ENCODE data around the gene NXPH4. TPM values are rescaled to one million over a fixed set of nuclear protein-coding genes. Genes with fewer than 3 reads are reported as not detected.
A peak's percentile ranks its signal among the peaks of the same experiment; 100 is the strongest.

NXPH4 gene
- total and polyA plus RNA-seq, 3 experiments from 2014 or later = 0.22 to 0.47 TPM; not detected in 1

GRCh38 chr12:57194253-57194652, 22.3 kb upstream of the NXPH4 start:
- CTCF ChIA-PET = interaction anchor here (1.0 kb wide), 1 partner anchor 20 kb away, joined by 3 read pairs; no protein-coding TSS in a partner anchor
- Mint-ChIP-seq H3K4me1 (no peaks in the 10 kb centered on the region), H3K36me3 (peaks cover 0 to 5% (median 0%) of the 10 kb centered on the region in 3 donors)

GRCh38 chr12:57195186-57195585, 21.4 kb upstream of the NXPH4 start:
- Mint-ChIP-seq H3K27me3 (no peaks in the 10 kb centered on the region), H3K4me1 (no peaks in the 10 kb centered on the region), H3K36me3 (peaks cover 0 to 5% (median 0%) of the 10 kb centered on the region in 3 donors), H3K4me3 (no peak overlapping the region), H3K27ac (no peak overlapping the region), H3K9me3 (no peaks in the 10 kb centered on the region)
- ChIA-PET CTCF (no interaction called here), POLR2A (no interaction called here)
- no peaks in the 10 kb centered on the region for H3K4me1 ChIP-seq (ENCODE audit: insufficient read depth, low read length)
- no peak for DNase-seq
- H3K9me3 ChIP-seq (ENCODE audit: low read length) = no peaks in the 10 kb centered on the region
- H3K27ac ChIP-seq (ENCODE audit: low read depth, low read length) = no peak overlapping the region
- H3K4me3 ChIP-seq (ENCODE audit: low read length) = no peak overlapping the region
- no peaks in the 10 kb centered on the region for H3K36me3 ChIP-seq (ENCODE audit: insufficient read depth, low read length)
- H3K27me3 ChIP-seq (ENCODE audit: insufficient read depth, low read length, poor library complexity, severe bottlenecking) = no peaks in the 10 kb centered on the region

More at GRCh38 chr12:57194253-57194652, 22.3 kb upstream of the NXPH4 start:
- POLR2A ChIA-PET = no interaction called here
- no peaks in the 10 kb centered on the region for H3K9me3 ChIP-seq (ENCODE audit: low read length)
- no peak overlapping the region for H3K4me3 ChIP-seq (ENCODE audit: low read length)
- no peak for DNase-seq
- H3K36me3 ChIP-seq (ENCODE audit: insufficient read depth, low read length) = no peaks in the 10 kb centered on the region
- Mint-ChIP-seq H3K27me3 (no peaks in the 10 kb centered on the region), H3K27ac (no peak overlapping the region), H3K9me3 (no peaks in the 10 kb centered on the region), H3K4me3 (no peak overlapping the region)
- no peaks in the 10 kb centered on the region for H3K27me3 ChIP-seq (ENCODE audit: insufficient read depth, low read length, poor library complexity, severe bottlenecking)
- H3K4me1 ChIP-seq (ENCODE audit: insufficient read depth, low read length) = no peaks in the 10 kb centered on the region
- H3K27ac ChIP-seq (ENCODE audit: low read depth, low read length) = no peak overlapping the region

GRCh38 chr12:57195611-57196371, 20.8 kb upstream of the NXPH4 start:
- peaks cover 0 to under 1% (median 0%) of the 10 kb centered on the region in 5 donors for H3K9me3 Mint-ChIP-seq
- H3K4me1 ChIP-seq (ENCODE audit: insufficient read depth, low read length) = no peaks in the 10 kb centered on the region
- peak overlapping the region in 1 of 8 donors; percentile 30 for H3K27ac Mint-ChIP-seq
- no peaks in the 10 kb centered on the region for H3K27me3 ChIP-seq (ENCODE audit: insufficient read depth, low read length, poor library complexity, severe bottlenecking)
- ChIA-PET CTCF (interaction anchor here (0.8 kb wide), 1 partner anchor 22 kb away, joined by 3 read pairs; no protein-coding TSS in a partner anchor), POLR2A (no interaction called here)
- no peak for DNase-seq
- no peak overlapping the region for H3K27ac ChIP-seq (ENCODE audit: low read depth, low read length)
- no peaks in the 10 kb centered on the region for H3K4me1 Mint-ChIP-seq
- no peaks in the 10 kb centered on the region for H3K27me3 Mint-ChIP-seq
- no peak overlapping the region for H3K4me3 ChIP-seq (ENCODE audit: low read length)
- peaks cover 0 to 5% (median 0%) of the 10 kb centered on the region in 3 donors for H3K36me3 Mint-ChIP-seq
- no peak overlapping the region for H3K4me3 Mint-ChIP-seq
- no peaks in the 10 kb centered on the region for H3K9me3 ChIP-seq (ENCODE audit: low read length)
- no peaks in the 10 kb centered on the region for H3K36me3 ChIP-seq (ENCODE audit: insufficient read depth, low read length)

- DNase-seq = no peak
- H3K27ac Mint-ChIP-seq = peak overlapping the region in 1 of 8 donors; percentile 30
- no peaks in the 10 kb centered on the region for H3K4me1 Mint-ChIP-seq
- H3K9me3 Mint-ChIP-seq = peaks cover 0 to 2% (median 0%) of the 10 kb centered on the region in 5 donors
- Histone ChIP-seq H3K36me3 (ENCODE audit: insufficient read depth, low read length) (no peaks in the 10 kb centered on the region), H3K4me3 (ENCODE audit: low read length) (no peak overlapping the region), H3K4me1 (ENCODE audit: insufficient read depth, low read length) (no peaks in the 10 kb centered on the region), H3K27ac (ENCODE audit: low read depth, low read length) (no peak overlapping the region), H3K27me3 (ENCODE audit: insufficient read depth, low read length, poor library complexity, severe bottlenecking) (no peaks in the 10 kb centered on the region), H3K9me3 (ENCODE audit: low read length) (no peaks in the 10 kb centered on the region)
- ChIA-PET CTCF (interaction anchor here (0.8 kb wide), 1 partner anchor 23 kb away, joined by 3 read pairs; no protein-coding TSS in a partner anchor), POLR2A (no interaction called here)
- no peaks in the 10 kb centered on the region for H3K27me3 Mint-ChIP-seq
- peaks cover 0 to 5% (median 0%) of the 10 kb centered on the region in 3 donors for H3K36me3 Mint-ChIP-seq
- H3K4me3 Mint-ChIP-seq = no peak overlapping the region
Measured at GRCh38 chr12:57196439-57196838, 20.2 kb upstream of the NXPH4 start.

- H3K27me3 Mint-ChIP-seq = no peaks in the 10 kb centered on the region
- no peak for DNase-seq
- Histone ChIP-seq H3K9me3 (ENCODE audit: low read length) (no peaks in the 10 kb centered on the region), H3K36me3 (ENCODE audit: insufficient read depth, low read length) (no peaks in the 10 kb centered on the region), H3K27me3 (ENCODE audit: insufficient read depth, low read length, poor library complexity, severe bottlenecking) (no peaks in the 10 kb centered on the region), H3K4me3 (ENCODE audit: low read length) (no peak overlapping the region), H3K4me1 (ENCODE audit: insufficient read depth, low read length) (no peaks in the 10 kb centered on the region), H3K27ac (ENCODE audit: low read depth, low read length) (no peak overlapping the region)
- no peaks in the 10 kb centered on the region for H3K4me1 Mint-ChIP-seq
- ChIA-PET POLR2A (no interaction called here), CTCF (interaction anchor here (1.0 kb wide), 1 partner anchor 17 kb away, joined by 3 read pairs; no protein-coding TSS in a partner anchor)
- peaks cover 0 to 5% (median 0%) of the 10 kb centered on the region in 3 donors for H3K36me3 Mint-ChIP-seq
- no peak overlapping the region for H3K27ac Mint-ChIP-seq
- peaks cover 0 to 2% (median 0%) of the 10 kb centered on the region in 5 donors for H3K9me3 Mint-ChIP-seq
- H3K4me3 Mint-ChIP-seq = no peak overlapping the region
Measured at GRCh38 chr12:57196956-57197355, 19.6 kb upstream of the NXPH4 start.

DNA sequence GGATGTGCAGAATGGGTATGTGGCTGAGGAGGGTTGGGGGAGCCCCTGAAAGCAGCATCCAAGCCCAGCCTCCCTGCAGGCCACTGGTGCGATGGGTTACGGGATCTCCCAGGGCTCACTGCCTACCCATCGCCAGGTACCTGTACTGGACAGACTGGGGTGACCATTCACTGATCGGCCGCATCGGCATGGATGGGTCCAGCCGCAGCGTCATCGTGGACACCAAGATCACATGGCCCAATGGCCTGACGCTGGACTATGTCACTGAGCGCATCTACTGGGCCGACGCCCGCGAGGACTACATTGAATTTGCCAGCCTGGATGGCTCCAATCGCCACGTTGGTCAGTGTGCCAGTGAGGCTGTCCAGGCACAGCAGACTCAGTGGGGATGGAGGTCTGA, 18.3 kb upstream of the NXPH4 start:
- H3K36me3 ChIP-seq (ENCODE audit: insufficient read depth, low read length) = no peaks in the 10 kb centered on the region
- Mint-ChIP-seq H3K27me3 (no peaks in the 10 kb centered on the region), H3K9me3 (peaks cover 0 to 2% (median 0%) of the 10 kb centered on the region in 5 donors), H3K27ac (peak overlapping the region in 1 of 8 donors; percentile 70), H3K36me3 (peaks cover 0 to 5% (median 0%) of the 10 kb centered on the region in 3 donors), H3K4me1 (no peaks in the 10 kb centered on the region), H3K4me3 (no peak overlapping the region)
- H3K9me3 ChIP-seq (ENCODE audit: low read length) = no peaks in the 10 kb centered on the region
- H3K27me3 ChIP-seq (ENCODE audit: insufficient read depth, low read length, poor library complexity, severe bottlenecking) = no peaks in the 10 kb centered on the region
- H3K27ac ChIP-seq (ENCODE audit: low read depth, low read length) = no peak overlapping the region
- POLR2A ChIA-PET = interaction anchor here (0.6 kb wide), 1 partner anchor 59 kb away, joined by 4 read pairs; no protein-coding TSS in a partner anchor
- no peaks in the 10 kb centered on the region for H3K4me1 ChIP-seq (ENCODE audit: insufficient read depth, low read length)
- no peak overlapping the region for H3K4me3 ChIP-seq (ENCODE audit: low read length)
- DNase-seq = no peak
- CTCF ChIA-PET = no interaction called here

DNA sequence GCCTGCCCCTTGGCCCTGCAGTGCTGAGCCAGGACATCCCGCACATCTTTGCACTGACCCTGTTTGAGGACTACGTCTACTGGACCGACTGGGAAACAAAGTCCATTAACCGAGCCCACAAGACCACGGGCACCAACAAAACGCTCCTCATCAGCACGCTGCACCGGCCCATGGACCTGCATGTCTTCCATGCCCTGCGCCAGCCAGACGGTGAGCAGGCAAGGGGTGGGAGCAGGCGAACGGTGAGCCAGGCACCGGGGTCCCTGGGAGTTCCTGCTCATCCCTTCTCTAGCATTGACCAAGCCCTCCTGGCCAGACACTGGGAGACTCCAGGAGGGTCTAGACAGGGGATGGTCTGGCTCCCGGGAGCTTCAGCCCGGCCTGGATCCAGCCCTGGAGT, 17.4 kb upstream of the NXPH4 start:
- H3K27ac Mint-ChIP-seq = peak overlapping the region in 1 of 8 donors; percentile 15
- no peaks in the 10 kb centered on the region for H3K9me3 ChIP-seq (ENCODE audit: low read length)
- H3K36me3 Mint-ChIP-seq = peaks cover 0 to 5% (median 0%) of the 10 kb centered on the region in 3 donors
- ChIA-PET POLR2A (no interaction called here), CTCF (interaction anchor here (1.1 kb wide), 1 partner anchor 14 kb away, joined by 3 read pairs; no protein-coding TSS in a partner anchor)
- H3K9me3 Mint-ChIP-seq = peaks cover 0 to 2% (median 0%) of the 10 kb centered on the region in 5 donors
- H3K4me3 ChIP-seq (ENCODE audit: low read length) = no peak overlapping the region
- no peak for DNase-seq
- no peak overlapping the region for H3K4me3 Mint-ChIP-seq
- H3K27me3 ChIP-seq (ENCODE audit: insufficient read depth, low read length, poor library complexity, severe bottlenecking) = no peaks in the 10 kb centered on the region
- H3K4me1 Mint-ChIP-seq = no peaks in the 10 kb centered on the region
- no peaks in the 10 kb centered on the region for H3K4me1 ChIP-seq (ENCODE audit: insufficient read depth, low read length)
- no peaks in the 10 kb centered on the region for H3K36me3 ChIP-seq (ENCODE audit: insufficient read depth, low read length)
- H3K27ac ChIP-seq (ENCODE audit: low read depth, low read length) = no peak overlapping the region
- no peaks in the 10 kb centered on the region for H3K27me3 Mint-ChIP-seq

DNA sequence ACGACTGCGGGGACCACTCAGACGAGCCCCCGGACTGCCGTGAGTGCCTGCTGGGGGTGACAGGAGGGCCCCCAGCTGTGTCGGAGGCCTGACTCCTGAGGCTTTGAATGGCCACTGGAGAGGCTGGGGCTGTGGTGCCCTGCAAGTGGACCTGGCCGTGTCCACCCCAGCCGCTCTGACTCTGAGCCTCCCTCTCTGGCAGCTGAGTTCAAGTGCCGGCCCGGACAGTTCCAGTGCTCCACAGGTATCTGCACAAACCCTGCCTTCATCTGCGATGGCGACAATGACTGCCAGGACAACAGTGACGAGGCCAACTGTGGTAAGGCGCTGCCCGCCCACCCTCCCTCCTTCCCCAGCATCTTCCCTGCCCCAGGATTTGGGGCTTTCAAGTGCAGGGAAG, 16.1 kb upstream of the NXPH4 start:
- no peaks in the 10 kb centered on the region for H3K27me3 ChIP-seq (ENCODE audit: insufficient read depth, low read length, poor library complexity, severe bottlenecking)
- no peak overlapping the region for H3K27ac ChIP-seq (ENCODE audit: low read depth, low read length)
- CTCF ChIA-PET = no interaction called here
- no peaks in the 10 kb centered on the region for H3K4me1 ChIP-seq (ENCODE audit: insufficient read depth, low read length)
- POLR2A ChIA-PET = no interaction called here
- H3K27me3 Mint-ChIP-seq = no peaks in the 10 kb centered on the region
- DNase-seq = no peak
- H3K9me3 Mint-ChIP-seq = peaks cover 0 to 2% (median 0%) of the 10 kb centered on the region in 5 donors
- no peaks in the 10 kb centered on the region for H3K4me1 Mint-ChIP-seq
- no peak overlapping the region for H3K27ac Mint-ChIP-seq
- no peaks in the 10 kb centered on the region for H3K9me3 ChIP-seq (ENCODE audit: low read length)
- H3K4me3 Mint-ChIP-seq = no peak overlapping the region
- H3K36me3 Mint-ChIP-seq = peaks cover 0 to 5% (median 0%) of the 10 kb centered on the region in 3 donors
- no peaks in the 10 kb centered on the region for H3K36me3 ChIP-seq (ENCODE audit: insufficient read depth, low read length)
- H3K4me3 ChIP-seq (ENCODE audit: low read length) = no peak overlapping the region

Measured in CD8-positive, alpha-beta memory T cell (primary cell).